ENCODE measurements around the gene HAUS7. TPM values are rescaled to one million over a fixed set of nuclear protein-coding genes. Genes with fewer than 3 reads are reported as not detected.

Gene HAUS7
- total and polyA plus RNA-seq, 2 of the 8 experiments (the other 6 are each of a cell fraction or from before 2014, with no cell fraction given), result 45.4 to 54.0 TPM

DNA sequence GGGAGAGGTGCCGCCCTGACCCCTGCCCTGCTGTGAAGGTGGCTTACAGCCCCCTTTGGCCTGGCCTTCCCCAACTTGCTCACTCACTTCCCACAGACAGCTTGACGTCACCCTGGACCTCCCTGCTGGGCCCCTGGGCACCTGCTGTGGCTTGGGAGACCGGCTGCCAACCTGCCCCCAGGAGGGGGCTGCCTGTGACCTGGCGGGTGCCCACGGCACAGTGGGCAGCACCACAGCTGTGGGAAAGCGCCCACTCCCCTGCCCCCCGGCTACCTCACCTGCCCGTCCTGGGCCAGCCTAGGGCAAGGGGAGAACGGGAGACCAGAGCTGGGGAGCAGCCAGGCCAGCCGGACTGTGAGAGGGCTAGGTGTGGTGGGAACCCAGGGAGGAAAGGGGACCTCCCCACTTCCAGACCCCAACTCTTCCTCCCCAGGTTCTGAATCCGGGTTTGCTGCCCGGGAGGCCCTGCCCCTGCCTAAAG, 61.5 kb downstream of the HAUS7 start:
- Histone ChIP-seq H2BK5ac (ENCODE audit: low read depth, low read length) (no peak overlapping the region), H3K4me2 (ENCODE audit: insufficient read depth in 1 of 2, low read depth in 2 of 2, low read length in 2 of 2) (no peak overlapping the region), H3K23me2 (ENCODE audit: low read depth, low read length) (peaks cover 3% of the 10 kb centered on the region; the same call in 1 of the 2 replicates), H3K79me2 (ENCODE audit: control insufficient read depth in 1 of 2, insufficient read depth in 2 of 2, low read length in 2 of 2) (no peaks in the 10 kb centered on the region), H3K9ac (replicated peaks in 1 of 4; ENCODE audit: extremely low read depth in 1 of 4, low read depth in 3 of 4, low read length in 3 of 4) (no peak overlapping the region), H4K8ac (ENCODE audit: extremely low read depth, insufficient read depth, low read length) (no peak overlapping the region), H3K79me1 (ENCODE audit: low read depth, low read length) (no peaks in the 10 kb centered on the region), H3K4me3 (ENCODE audit: extremely low read depth in 1 of 4, insufficient read depth in 2 of 4, low read depth in 3 of 4, low read length in 4 of 4) (no peak overlapping the region), H2AK5ac (ENCODE audit: low read depth, low read length) (no peak overlapping the region), H2BK120ac (replicated peaks; ENCODE audit: low read depth, low read length) (no peak overlapping the region), H3K36me3 (ENCODE audit: control insufficient read depth in 2 of 4, insufficient read depth in 4 of 4, low read length in 3 of 4) (no peaks in the 10 kb centered on the region), H4K5ac (ENCODE audit: insufficient read length, low read depth, low read length) (no peak overlapping the region), H2BK12ac (ENCODE audit: low read depth, low read length) (no peak overlapping the region), H3K23ac (ENCODE audit: insufficient read length) (no peak overlapping the region), H3K27me3 (replicated peaks in 1 of 4; ENCODE audit: control insufficient read depth in 3 of 4, extremely low read depth in 1 of 4, insufficient read depth in 3 of 4, low read length in 3 of 4) (peaks cover 8 to 25% (median 16%) of the 10 kb centered on the region in 4 experiments), H4K91ac (replicated peaks; ENCODE audit: insufficient read length, low read length) (no peak overlapping the region), H3K18ac (ENCODE audit: extremely low read depth, low read length) (no peak overlapping the region), H3K4ac (replicated peaks; ENCODE audit: insufficient read length, low read depth, low read length) (no peak overlapping the region), H3K9me3 (ENCODE audit: insufficient read depth in 2 of 2, low read depth in 1 of 2, low read length in 1 of 2) (no peaks in the 10 kb centered on the region), H3K56ac (replicated peaks; ENCODE audit: insufficient read length, low read depth, low read length) (no peak overlapping the region), H3K4me1 (replicated peaks in 1 of 4; ENCODE audit: control insufficient read depth in 3 of 4, insufficient read depth in 4 of 4, low read length in 3 of 4) (no peaks in the 10 kb centered on the region), H2BK20ac (ENCODE audit: low read length) (no peak overlapping the region), H2AFZ (ENCODE audit: low read length) (no peak overlapping the region), H4K20me1 (replicated peaks in 1 of 2; ENCODE audit: control insufficient read depth in 1 of 2, insufficient read depth in 2 of 2, low read length in 2 of 2) (no peaks in the 10 kb centered on the region), H3K27ac (ENCODE audit: low read depth, low read length) (no peak overlapping the region), H2BK15ac (ENCODE audit: low read length) (no peak overlapping the region), H3K14ac (ENCODE audit: insufficient read length) (no peak overlapping the region)
- ChIA-PET CTCF (ENCODE audit: partially characterized antibody) (interaction anchor here (1.0 kb wide), 1 partner anchor 9 kb away, joined by 4 read pairs; no protein-coding TSS in a partner anchor), POLR2A (ENCODE audit: partially characterized antibody) (no interaction called here)
- FAIRE-seq, result no peak
- TF ChIP-seq GTF2F1 (IDR thresholded peaks at IDR 0.05; ENCODE audit: borderline replicate concordance, low read depth, low read length), result no peak
- DNase-seq (ENCODE audit: low read depth in 1 of 2, low spot score in 2 of 2), result no peak
- 84% methylated on average over 4 of the region's 12 CpGs; no CpG with 5 or more reads in 1 of the 2 experiments for WGBS, 2 experiments (ENCODE audit: extremely low coverage in 1 of 2, insufficient coverage in 1 of 2, insufficient read length in 1 of 2, insufficient replicate concordance in 2 of 2, low coverage in 1 of 2, low lambda C conversion rate in 2 of 2, missing lambda C conversion rate in 1 of 2)
